B cell (primary cell): ENCODE data around the gene PMPCA. TPM values are rescaled to one million over a fixed set of nuclear protein-coding genes. Genes with fewer than 3 reads are reported as not detected.

Experiments used
- ATAC-seq: fragments of 200-7000 bp; cut with Tn5 transposase; one replicate; pipeline ENCODE4 v1.10.0; 2021; ENCODE audit warnings: low read depth, mild to moderate bottlenecking, moderate number of reproducible peaks, moderate library complexity
- CTCF ChIA-PET: fragments of 350-600 bp; sonication (Branson Sonifier 250); formaldehyde crosslinking; loops from one replicate; lab custom pipeline; 2021; ENCODE audit warnings: antibody characterized with exemption, inconsistent platforms; lab: Charles Lee
- POLR2A ChIA-PET: fragments of 350-600 bp; sonication (Branson Sonifier 250); formaldehyde crosslinking; loops from one replicate; lab custom pipeline; 2021; ENCODE audit warnings: antibody characterized with exemption; lab: Charles Lee
- DNase-seq: peaks from one replicate; pipeline ENCODE4 v3.0.0; 2013
- H2AFZ ChIP-seq: 2 replicates; pipeline ENCODE4 v1.6.1; 2012; ENCODE audit warnings: mild to moderate bottlenecking, low read depth, low read length; ENCODE audit not compliant: insufficient read depth, poor library complexity, severe bottlenecking
- H3K27ac ChIP-seq, 2 donors: 1 replicate in 1 of 2; 2 replicates in 1 of 2; pipeline ENCODE4 v1.5.1; 2012 to 2013; ENCODE audit warnings: low read length in 2 of 2, mild to moderate bottlenecking in 2 of 2, moderate library complexity in 1 of 2
- H3K27me3 ChIP-seq, 4 experiments: fragments of 200-600 bp in 1 of 4; sonication (generic) in 1 of 4; replicated peaks in 1 of 4; 1 replicate in 2 of 4; 2 replicates in 2 of 4; pipeline versions ENCODE4 v1.6.1 to v1.7.0; 2013 to 2016; ENCODE audit warnings: low read length in 3 of 4, mild to moderate bottlenecking in 2 of 4, mixed read lengths in 1 of 4, moderate library complexity in 1 of 4; ENCODE audit not compliant: insufficient read depth in 4 of 4, control insufficient read depth in 3 of 4; ENCODE audit errors: control extremely low read depth in 1 of 4
- H3K36me3 ChIP-seq, 2 experiments: replicated peaks in 1 of 2; 1 replicate in 1 of 2; 2 replicates in 1 of 2; pipeline versions ENCODE4 v1.6.1 to v1.7.1; 2013; ENCODE audit warnings: low read length in 1 of 2; ENCODE audit not compliant: insufficient read depth in 2 of 2, control insufficient read depth in 1 of 2; ENCODE audit errors: control extremely low read depth in 1 of 2, extremely low read depth in 1 of 2
- H3K4me1 ChIP-seq, 2 donors: fragments of 200-600 bp in 1 of 2; sonication (generic) in 1 of 2; 1 replicate in 1 of 2; 2 replicates in 1 of 2; pipeline versions ENCODE4 v1.5.1 to v1.6.1; 2013 to 2017; ENCODE audit warnings: low read length in 2 of 2; ENCODE audit not compliant: control insufficient read depth in 2 of 2, insufficient read depth in 2 of 2
- H3K4me2 ChIP-seq: replicated peaks from 2 replicates; pipeline ENCODE3; 2012; ENCODE audit warnings: mild to moderate bottlenecking, low read depth, low read length; ENCODE audit not compliant: poor library complexity, severe bottlenecking
- H3K4me3 ChIP-seq, 5 experiments: fragments of 200-600 bp in 1 of 5; sonication (generic) in 1 of 5; 1 replicate in 3 of 5; 2 replicates in 2 of 5; pipeline versions ENCODE4 v1.5.1 to v1.7.0; 2011 to 2016; ENCODE audit warnings: low read length in 4 of 5, mild to moderate bottlenecking in 4 of 5, low read depth in 2 of 5, control low read depth in 1 of 5, moderate library complexity in 1 of 5; ENCODE audit not compliant: insufficient read depth in 1 of 5; ENCODE audit errors: control extremely low read depth in 1 of 5, extremely low read depth in 1 of 5
- H3K79me2 ChIP-seq: fragments of 200-600 bp; sonication (generic); one replicate; pipeline ENCODE4 v1.6.0; 2016; ENCODE audit warnings: low read length; ENCODE audit not compliant: control insufficient read depth, insufficient read depth
- H3K9ac ChIP-seq: fragments of 200-600 bp; sonication (generic); 2 replicates; pipeline ENCODE4 v1.6.1; 2017; ENCODE audit warnings: mild to moderate bottlenecking, low read length, moderate library complexity
- H3K9me3 ChIP-seq, 3 donors: one replicate each; pipeline versions ENCODE4 v1.6.1 to v1.7.1; 2013; ENCODE audit warnings: low read length in 2 of 3; ENCODE audit not compliant: control insufficient read depth in 2 of 3, insufficient read depth in 1 of 3; ENCODE audit errors: control extremely low read depth in 1 of 3
- H4K20me1 ChIP-seq: 2 replicates; pipeline ENCODE4 v1.6.0; 2012; ENCODE audit warnings: mild to moderate bottlenecking, low read length; ENCODE audit not compliant: insufficient read depth, control insufficient read depth, poor library complexity, severe bottlenecking
- H3K27ac Mint-ChIP-seq: one replicate; pipeline ENCODE4 v1.8.0; 2021; ENCODE audit warnings: mixed read lengths
- H3K27me3 Mint-ChIP-seq: one replicate; pipeline ENCODE4 v1.8.0; 2021; ENCODE audit warnings: mixed read lengths
- H3K4me1 Mint-ChIP-seq: one replicate; pipeline ENCODE4 v1.8.0; 2021; ENCODE audit warnings: mixed read lengths
- H3K4me3 Mint-ChIP-seq: one replicate; pipeline ENCODE4 v1.8.0; 2021; ENCODE audit warnings: mixed read lengths
- H3K9me3 Mint-ChIP-seq: one replicate; pipeline ENCODE4 v1.8.0; 2022; ENCODE audit warnings: mixed read lengths; ENCODE audit not compliant: insufficient read depth
- EZH2 ChIP-seq: IDR thresholded peaks from 2 replicates; pipeline ENCODE4 v1.6.1; 2012; ENCODE audit warnings: borderline replicate concordance, low read depth, mild to moderate bottlenecking, moderate library complexity, low read length; ENCODE audit not compliant: insufficient read depth, poor library complexity, severe bottlenecking
- WGBS: methylation state at CpG from one replicate; pipeline ENCODE4 v1.1.5; 2013; ENCODE audit warnings: missing lambda C conversion rate; ENCODE audit not compliant: insufficient coverage; 5-methylcytosine and 5-hydroxymethylcytosine counted together
- intact Hi-C: fragments of 100-400 bp; cut with micrococcal nuclease; formaldehyde crosslinking; loops from one replicate; pipeline ENCODE4 v1.10.0; 2022
- polyA plus RNA-seq: library from polyadenylated mRNA; depleted of rRNA; stranded (reverse); fragments of >200 nt; gene quantifications from 2 replicates; pipeline ENCODE4 v1.2.3, GENCODE V29; 2012
- total RNA-seq, 2 donors: library from RNA; stranded (reverse); fragments of 120-200 nt in 1 of 2; gene quantifications; 1 replicate in 1 of 2; 2 replicates in 1 of 2; pipeline versions ENCODE4 v1.2.3 to v1.2.4, GENCODE V29; 2013 to 2022
- TF ChIP-seq, protein P1 (sequence below): fragments of 200-600 bp; IDR thresholded peaks from one replicate; pipeline ENCODE4 v1.8.0; 2022; ENCODE audit warnings: antibody characterized with exemption, mild to moderate bottlenecking

The PMPCA gene
- total and polyA plus RNA-seq, 2 donors (not counting 1 experiment from before 2014, with no cell fraction given): 64.4 to 72.2 TPM

DNA sequence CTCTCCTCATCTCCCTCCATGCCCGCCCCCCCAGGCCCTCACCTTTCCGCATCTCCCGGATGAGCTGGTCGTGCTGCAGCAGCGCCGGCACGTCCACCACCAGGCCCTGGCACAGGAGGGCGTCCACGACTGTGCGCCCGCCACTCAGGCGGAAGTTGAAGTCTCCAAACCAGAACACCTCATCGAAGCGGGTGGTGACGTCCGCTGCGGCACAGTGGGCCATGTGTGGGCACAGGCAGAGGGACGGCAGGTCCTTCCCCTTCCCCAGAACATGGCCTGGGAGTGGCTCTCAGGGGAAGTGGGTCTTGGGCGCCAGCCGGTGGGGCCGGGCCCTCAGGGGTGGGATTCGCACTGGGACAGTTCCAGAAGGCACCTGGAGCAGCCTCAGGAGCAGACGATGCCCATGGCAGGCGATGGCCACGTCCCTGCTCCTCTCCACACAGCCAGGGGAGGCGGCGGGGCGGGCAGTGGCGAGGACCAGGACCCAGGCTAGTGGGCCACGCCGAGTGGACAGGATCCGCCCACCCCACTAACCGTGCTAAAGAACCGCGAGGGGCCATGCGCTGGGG lies 21.4 kb downstream of the PMPCA start:
- Mint-ChIP-seq H3K4me1 (peaks cover 7% of the 10 kb centered on the region), H3K27ac (no peak overlapping the region), H3K9me3 (no peaks in the 10 kb centered on the region), H3K4me3 (no peak overlapping the region), H3K27me3 (no peaks in the 10 kb centered on the region)
- DNase-seq (no peak), ATAC-seq (no peak)
- intact Hi-C loops: no loop called here
- no peak overlapping the region for H2AFZ ChIP-seq
- H3K4me1 ChIP-seq: peaks cover under 1 to 2% of the 10 kb centered on the region in 2 donors
- no peak overlapping the region for H3K9ac ChIP-seq
- no peak overlapping the region for H3K4me2 ChIP-seq
- H4K20me1 ChIP-seq: peaks cover 43% of the 10 kb centered on the region
- H3K9me3 ChIP-seq: no peaks in the 10 kb centered on the region
- CTCF ChIA-PET: no interaction called here
- WGBS: 98% methylated on average over 35 of the region's 36 CpGs
- H3K79me2 ChIP-seq: peaks cover 28% of the 10 kb centered on the region
- H3K36me3 ChIP-seq: peaks cover 0 to 26% of the 10 kb centered on the region in 2 experiments
- no peak overlapping the region for H3K4me3 ChIP-seq
- POLR2A ChIA-PET: no interaction called here
- H3K27me3 ChIP-seq: no peaks in the 10 kb centered on the region
- no peak overlapping the region for H3K27ac ChIP-seq
- TF ChIP-seq EZH2: no peak
- TF ChIP-seq, protein P1, sequence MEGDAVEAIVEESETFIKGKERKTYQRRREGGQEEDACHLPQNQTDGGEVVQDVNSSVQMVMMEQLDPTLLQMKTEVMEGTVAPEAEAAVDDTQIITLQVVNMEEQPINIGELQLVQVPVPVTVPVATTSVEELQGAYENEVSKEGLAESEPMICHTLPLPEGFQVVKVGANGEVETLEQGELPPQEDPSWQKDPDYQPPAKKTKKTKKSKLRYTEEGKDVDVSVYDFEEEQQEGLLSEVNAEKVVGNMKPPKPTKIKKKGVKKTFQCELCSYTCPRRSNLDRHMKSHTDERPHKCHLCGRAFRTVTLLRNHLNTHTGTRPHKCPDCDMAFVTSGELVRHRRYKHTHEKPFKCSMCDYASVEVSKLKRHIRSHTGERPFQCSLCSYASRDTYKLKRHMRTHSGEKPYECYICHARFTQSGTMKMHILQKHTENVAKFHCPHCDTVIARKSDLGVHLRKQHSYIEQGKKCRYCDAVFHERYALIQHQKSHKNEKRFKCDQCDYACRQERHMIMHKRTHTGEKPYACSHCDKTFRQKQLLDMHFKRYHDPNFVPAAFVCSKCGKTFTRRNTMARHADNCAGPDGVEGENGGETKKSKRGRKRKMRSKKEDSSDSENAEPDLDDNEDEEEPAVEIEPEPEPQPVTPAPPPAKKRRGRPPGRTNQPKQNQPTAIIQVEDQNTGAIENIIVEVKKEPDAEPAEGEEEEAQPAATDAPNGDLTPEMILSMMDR: no peak

- no peaks in the 10 kb centered on the region for H3K27me3 ChIP-seq
- peaks cover 51% of the 10 kb centered on the region for H4K20me1 ChIP-seq
- H3K27ac ChIP-seq: no peak overlapping the region
- peaks cover 0 to 25% of the 10 kb centered on the region in 2 experiments for H3K36me3 ChIP-seq
- no peak for TF ChIP-seq EZH2
- TF ChIP-seq, protein P1: no peak
- DNase-seq: no peak
- no peaks in the 10 kb centered on the region for H3K9me3 ChIP-seq
- H2AFZ ChIP-seq: no peak overlapping the region
- H3K9ac ChIP-seq: no peak overlapping the region
- CTCF ChIA-PET: no interaction called here
- whole genome bisulfite sequencing: 91% methylated on average over 26 of the region's 26 CpGs
- Mint-ChIP-seq H3K27ac (no peak overlapping the region), H3K4me3 (no peak overlapping the region), H3K9me3 (no peaks in the 10 kb centered on the region), H3K27me3 (no peaks in the 10 kb centered on the region), H3K4me1 (peaks cover 15% of the 10 kb centered on the region)
- peaks cover 35% of the 10 kb centered on the region for H3K79me2 ChIP-seq
- no peak overlapping the region for H3K4me2 ChIP-seq
- POLR2A ChIA-PET: no interaction called here
- intact Hi-C loops: no loop called here
- H3K4me1 ChIP-seq: peaks cover 8 to 9% of the 10 kb centered on the region in 2 donors
- ATAC-seq: no peak
- no peak overlapping the region for H3K4me3 ChIP-seq
Measured at GRCh38 chr9:136432591-136432990, 22.1 kb downstream of the PMPCA start.
